Tibial nerve (tissue), 4 donors: ENCODE results near the gene RPS27.

Experiments
- CTCF ChIP-seq, 5 experiments: fragments of 200-600 bp in 3 of 5; fragments of 450-650 bp in 2 of 5; sonication (generic) in 3 of 5; IDR thresholded peaks; one replicate each; pipeline ENCODE4 v1.5.1; 2016 to 2019; ENCODE audit warnings: antibody characterized with exemption in 5 of 5, mild to moderate bottlenecking in 3 of 5, moderate library complexity in 2 of 5
- EP300 ChIP-seq, 2 donors: sonication (generic); formaldehyde crosslinking; IDR thresholded peaks; one replicate each; pipeline ENCODE4 v1.6.1; 2017; ENCODE audit warnings: antibody characterized with exemption in 2 of 2, mild to moderate bottlenecking in 1 of 2
- POLR2A ChIP-seq, 2 donors: fragments of 450-650 bp; IDR thresholded peaks; one replicate each; pipeline ENCODE4 v1.6.1; 2017; ENCODE audit warnings: antibody characterized with exemption in 2 of 2, mild to moderate bottlenecking in 2 of 2, moderate library complexity in 2 of 2

DNA sequence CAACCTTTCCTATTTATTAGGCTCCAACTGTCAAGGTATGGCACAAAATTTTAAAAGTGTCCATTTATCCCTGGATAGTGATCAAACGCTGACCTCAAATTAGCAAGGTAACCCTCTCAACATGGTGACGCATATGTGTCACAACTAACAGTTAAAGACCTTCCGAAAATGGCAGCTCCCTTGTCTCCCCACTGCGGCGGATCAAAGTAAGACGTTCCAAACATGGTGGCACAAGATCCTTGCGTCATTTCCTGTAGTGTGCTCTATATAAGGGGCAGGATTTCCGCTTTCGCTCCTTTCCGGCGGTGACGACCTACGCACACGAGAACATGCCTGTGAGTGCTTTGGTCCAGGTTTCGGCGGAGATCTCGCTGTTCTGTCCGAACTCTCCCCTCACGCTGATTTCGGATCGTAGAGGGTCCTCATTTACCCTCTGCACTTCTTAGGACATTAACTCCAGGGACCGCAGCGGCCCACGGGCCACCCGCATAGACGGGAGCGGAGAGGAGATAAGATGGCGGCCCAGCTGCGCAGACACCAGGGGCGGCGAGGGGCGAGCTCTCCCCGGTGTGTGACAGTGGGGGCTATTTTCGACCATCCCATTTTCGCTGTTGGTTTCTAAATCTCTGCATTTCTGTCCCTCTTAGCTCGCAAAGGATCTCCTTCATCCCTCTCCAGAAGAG, at the start of gene RPS27:
- TF ChIP-seq CTCF (IDR thresholded peaks at IDR 0.05) = peak in 1 of 5 experiments; percentile 45
- peak; percentile 97 to 98 for TF ChIP-seq POLR2A (IDR thresholded peaks at IDR 0.05)
- TF ChIP-seq EP300 (IDR thresholded peaks at IDR 0.05) = peak; percentile 92 to 100
